ENCODE data around the gene CDC42BPB.
"Not testable (repeated sequence)": the region's sequence is repeated elsewhere in the genome, so short reads cannot be mapped to it uniquely, and the experiment has no call there.

Gene CDC42BPB

GRCh38 chr14:103050935-103051334 is 6.4 kb downstream of the CDC42BPB start:
- no peak for DNase-seq

- DNase-seq: not testable (repeated sequence)
Observed at GRCh38 chr14:103047453-103047852, 9.9 kb downstream of the CDC42BPB start.

DNA sequence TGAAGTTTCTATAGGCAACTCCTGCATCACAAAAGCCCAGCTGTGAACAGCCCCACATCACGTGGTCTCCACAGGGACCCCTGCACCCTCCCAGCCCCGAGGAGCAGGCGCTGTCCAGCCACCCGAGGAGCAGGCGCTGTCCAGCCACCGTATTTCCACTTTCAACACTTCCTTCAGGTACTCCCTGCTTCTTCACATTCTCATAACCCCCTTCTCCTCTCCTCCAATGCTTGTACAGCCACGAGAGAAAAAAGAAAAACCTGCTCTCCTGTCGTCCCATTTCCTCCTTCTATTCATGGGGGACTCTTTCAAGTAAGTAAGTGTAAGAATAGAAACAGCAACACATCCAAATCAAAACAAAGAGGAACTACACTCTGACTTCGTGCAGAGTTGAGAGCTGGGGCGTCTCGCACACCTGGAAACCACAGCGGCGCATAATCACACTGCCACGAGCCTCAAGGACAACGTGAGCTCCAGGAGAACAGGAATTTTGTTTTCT is 11.9 kb downstream of the CDC42BPB start:
- DNase-seq: no peak

DNA sequence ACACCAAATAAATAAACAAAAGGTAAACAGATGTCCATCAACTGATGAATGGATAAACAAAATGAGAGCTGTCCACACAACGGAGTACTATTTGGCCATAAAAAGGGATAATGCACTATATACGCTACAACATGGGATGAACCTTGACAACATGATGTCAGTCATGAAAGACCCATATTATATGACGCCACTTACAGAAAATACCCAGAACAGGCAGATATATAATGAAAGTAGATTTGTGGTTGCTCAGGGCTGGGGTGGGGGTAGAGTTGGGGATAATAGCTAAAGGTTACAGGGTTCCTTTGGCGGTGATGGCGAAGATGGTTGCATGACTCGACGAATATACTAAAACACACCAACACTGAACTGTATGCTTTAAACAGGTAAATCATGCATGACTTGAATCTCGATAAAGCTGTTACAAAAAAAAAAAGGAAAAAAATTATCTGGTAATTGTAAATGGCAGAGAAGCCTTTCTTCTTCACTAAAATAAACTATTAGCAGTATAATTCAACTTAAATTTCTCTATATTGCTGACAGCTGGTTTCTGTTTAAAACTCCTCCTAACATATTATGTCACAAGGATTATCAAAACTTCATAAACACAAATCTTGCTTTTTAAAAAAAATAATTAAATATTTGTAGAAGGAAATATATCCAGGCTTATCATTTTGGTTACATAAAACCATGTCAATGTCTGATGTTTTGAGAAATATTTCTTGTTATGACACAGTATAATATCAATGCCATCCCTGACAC is 13.9 kb downstream of the CDC42BPB start:
- no peak for DNase-seq

GRCh38 chr14:103041464-103041863 is 15.9 kb downstream of the CDC42BPB start:
- DNase-seq: no peak

GRCh38 chr14:103033681-103034096 is 23.7 kb downstream of the CDC42BPB start:
- no peak for DNase-seq

DNA sequence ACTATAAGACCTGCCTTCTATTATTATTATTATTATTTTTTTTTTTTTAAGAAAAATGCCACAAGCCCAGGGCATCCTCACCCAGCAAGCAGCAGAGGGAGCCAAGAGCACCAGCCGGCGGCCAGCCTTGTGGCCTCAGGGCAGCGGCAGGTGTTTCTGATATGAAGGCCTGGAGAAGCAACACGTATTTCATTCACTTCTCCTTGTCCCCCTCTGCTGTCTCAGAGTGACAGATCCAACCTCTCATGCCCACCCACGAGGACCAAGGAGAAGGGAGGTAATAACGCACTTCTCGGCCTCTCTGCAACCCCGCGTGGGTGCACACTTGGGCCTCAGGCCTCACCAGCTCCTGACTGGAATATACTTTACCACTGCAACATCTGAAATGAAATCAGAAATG is 25.4 kb downstream of the CDC42BPB start:
- no peak for DNase-seq

DNA sequence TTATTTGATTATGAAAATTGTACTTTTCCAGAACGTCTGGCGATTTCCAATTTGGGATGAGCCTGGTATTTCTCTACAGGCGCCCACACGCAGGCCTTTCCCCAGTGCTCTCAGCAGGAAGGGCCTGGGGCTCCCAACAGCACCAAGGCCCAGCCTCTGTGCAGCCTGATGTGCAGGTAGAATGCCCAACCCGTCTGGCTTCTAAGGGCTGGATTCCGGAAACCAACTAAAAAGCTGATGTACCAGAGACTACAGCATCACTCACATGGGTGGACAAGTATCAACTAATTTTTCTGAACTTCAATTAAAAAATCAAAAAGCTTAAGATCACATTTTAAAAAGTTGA is 25.8 kb downstream of the CDC42BPB start:
- no peak for DNase-seq

GRCh38 chr14:103030741-103031565 is 26.4 kb downstream of the CDC42BPB start:
- DNase-seq: no peak

DNA sequence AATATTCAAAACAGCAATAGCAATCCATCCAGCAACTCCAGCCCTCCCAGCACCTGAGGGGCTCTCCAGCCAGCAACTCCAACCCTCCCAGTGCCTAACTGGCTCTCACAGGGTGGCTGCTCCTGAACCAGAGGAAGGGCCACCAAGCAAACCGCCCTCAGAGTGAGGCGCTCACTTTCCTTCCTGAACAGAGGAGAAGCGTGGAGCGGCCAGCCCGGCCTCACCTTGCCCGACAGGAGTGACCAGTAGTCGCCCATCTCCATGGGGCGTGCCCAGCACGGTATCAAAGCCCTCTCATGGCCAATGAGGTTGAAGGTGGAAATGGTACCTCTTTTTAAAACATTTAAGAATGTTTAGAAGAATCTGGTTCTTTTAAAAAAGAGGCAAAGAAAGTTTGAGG is 27.4 kb downstream of the CDC42BPB start:
- no peak for DNase-seq

DNA sequence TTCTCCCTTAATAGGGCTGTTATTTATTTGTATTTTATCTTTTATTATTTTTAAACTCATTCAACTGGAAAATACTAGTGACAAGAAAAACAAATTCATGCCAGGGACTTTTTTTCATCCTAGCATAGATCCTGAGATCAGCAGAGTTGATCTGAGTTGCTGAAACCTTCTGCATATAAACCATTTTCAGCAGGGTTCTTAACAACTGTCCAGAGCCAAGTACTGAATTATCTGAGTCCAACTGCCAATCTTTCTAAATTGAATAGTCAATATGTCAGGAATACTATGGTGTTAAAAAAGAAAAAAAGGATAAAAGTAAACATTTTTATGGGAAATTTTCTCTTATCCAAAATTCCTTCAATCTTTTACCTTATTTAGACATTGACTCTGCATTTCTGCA is 28.6 kb downstream of the CDC42BPB start:
- DNase-seq: no peak

- DNase-seq: no peak
Observed at GRCh38 chr14:103028161-103028767, 29.1 kb downstream of the CDC42BPB start.

DNA sequence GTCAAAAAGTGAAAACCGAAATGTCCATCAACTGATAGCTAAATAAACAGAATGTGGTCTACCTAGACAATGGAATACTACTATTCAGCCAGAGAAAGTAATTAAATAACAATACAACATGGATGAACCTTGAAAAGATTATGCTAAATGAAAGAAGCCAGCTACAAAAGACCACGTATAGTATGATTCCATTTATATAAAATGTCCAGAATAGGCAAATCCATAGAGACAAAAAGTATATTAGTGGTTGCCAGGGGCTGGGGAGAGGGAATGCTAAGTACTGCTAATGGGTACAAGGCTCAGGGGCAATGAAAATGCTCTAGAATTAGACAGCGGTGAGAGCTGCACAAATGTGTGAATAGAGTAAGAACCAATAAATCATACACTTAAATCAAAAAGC is 29.9 kb downstream of the CDC42BPB start:
- no peak for DNase-seq

DNA sequence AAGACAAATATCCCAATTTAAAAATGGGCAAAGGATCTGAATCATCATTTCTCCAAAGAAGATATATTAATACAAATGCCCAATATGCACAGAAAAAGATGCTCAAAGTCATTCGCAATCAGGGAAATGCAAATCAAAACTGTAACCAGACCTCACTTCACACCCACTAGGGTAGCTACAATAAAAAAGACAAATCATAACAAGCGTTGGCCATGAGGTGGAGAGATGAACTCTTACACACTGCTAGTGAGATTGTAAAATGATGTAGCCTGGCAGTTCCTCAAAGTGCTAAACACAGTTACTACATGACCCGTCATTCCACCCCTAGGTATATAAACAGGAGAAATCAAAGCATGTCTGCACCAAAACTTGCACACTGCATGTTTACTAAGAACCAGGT is 30.4 kb downstream of the CDC42BPB start:
- no peak for DNase-seq

DNA sequence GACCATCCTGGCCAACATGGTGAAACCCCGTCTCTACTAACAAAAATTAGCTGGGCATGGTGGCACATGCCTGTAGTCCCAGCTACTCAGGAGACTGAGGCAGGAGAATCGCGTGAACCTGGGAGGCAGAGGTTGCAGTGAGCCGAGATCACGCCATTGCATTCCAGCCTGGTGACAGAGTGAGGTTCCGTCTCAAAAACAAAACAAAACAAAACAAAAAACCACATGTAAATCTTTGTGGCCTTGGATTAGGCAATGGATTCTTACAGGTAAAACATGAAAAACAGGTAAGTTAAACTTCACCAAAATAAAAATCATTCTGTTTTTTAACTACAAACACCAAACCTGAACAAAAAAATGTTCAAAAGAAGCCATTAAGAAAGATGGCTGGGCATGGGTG is 31.2 kb downstream of the CDC42BPB start:
- DNase-seq: not testable (repeated sequence)

GRCh38 chr14:103023881-103024473 is 33.4 kb downstream of the CDC42BPB start:
- peak; percentile 58 for DNase-seq

DNA sequence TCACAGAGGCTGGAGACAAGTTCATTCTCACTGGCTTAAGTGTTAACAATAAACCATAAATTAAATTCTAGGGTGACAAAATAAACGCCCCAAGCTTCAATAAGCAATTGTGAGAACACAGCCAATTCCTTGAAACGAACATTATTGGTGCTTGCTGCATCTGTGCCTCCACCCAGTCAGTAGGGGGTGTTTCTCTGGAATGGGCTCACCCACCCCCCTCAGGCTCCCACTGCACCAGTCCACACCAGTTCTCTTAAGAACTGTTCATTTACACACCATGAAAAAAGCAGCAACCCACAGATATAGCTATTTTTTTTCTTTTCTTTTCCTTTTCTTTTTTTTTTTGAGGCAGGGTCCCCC is 34.7 kb downstream of the CDC42BPB start:
- DNase-seq: no peak

- DNase-seq: no peak
Observed at GRCh38 chr14:103022002-103022684, 35.2 kb downstream of the CDC42BPB start.

GRCh38 chr14:103021684-103022001 is 35.7 kb downstream of the CDC42BPB start:
- no peak for DNase-seq

DNA sequence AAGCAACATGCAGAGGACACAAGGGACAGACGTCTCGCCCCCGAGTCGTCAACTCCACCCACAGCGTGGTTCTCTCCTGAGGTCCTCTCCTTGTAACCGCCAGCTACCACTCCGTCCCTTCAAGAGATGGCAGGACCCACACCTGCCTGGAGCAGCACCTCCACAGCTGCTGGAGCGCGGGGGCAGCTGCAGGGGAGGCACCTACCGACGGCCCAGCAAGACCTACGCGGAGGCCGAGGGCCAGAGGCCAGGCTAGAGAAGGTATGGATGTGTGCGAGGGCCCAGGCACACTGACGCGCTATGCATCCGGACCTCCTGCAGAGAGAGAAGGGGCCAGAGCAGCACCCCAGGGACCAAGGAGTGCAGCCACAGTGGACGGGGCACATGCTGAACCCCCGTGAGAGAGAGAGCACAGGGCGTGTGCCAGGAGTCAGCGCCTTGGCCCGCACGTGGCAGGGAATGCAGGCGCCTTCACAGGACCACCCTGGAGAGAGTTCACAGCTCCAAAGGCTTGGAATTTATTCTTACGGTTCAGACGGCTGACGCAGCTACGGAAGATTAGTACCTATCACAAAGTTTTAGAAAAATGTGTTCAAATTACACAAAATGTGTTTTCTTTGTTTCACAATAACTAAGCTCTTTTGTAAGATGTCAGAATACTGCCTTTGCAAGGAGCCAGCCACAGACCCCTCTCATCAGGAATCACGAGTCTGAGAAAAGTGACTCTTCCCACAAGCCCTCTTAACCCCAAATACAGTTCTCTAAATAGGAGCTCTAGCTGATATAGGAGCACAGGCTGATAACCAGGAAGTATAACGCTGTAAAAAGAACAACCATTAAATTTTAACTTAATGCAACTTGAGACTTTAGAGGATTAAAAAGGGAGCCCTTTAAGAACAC is 36.8 kb downstream of the CDC42BPB start:
- DNase-seq: no peak

- no peak for DNase-seq
Observed at GRCh38 chr14:103019826-103020225, 37.5 kb downstream of the CDC42BPB start.

GRCh38 chr14:103019236-103019635 is 38.1 kb downstream of the CDC42BPB start:
- no peak for DNase-seq

Measured in fibroblast of skin of abdomen (primary cell).